HG03439 (cell line): ENCODE data around the gene TRDN.

Experiments used
- ATAC-seq: cut with Tn5 transposase; IDR thresholded peaks from one replicate; pipeline ENCODE4 v1.9.1; 2021; ENCODE audit warnings: mild to moderate bottlenecking, moderate library complexity; ENCODE audit not compliant: unreplicated experiment

Gene TRDN, protein sequence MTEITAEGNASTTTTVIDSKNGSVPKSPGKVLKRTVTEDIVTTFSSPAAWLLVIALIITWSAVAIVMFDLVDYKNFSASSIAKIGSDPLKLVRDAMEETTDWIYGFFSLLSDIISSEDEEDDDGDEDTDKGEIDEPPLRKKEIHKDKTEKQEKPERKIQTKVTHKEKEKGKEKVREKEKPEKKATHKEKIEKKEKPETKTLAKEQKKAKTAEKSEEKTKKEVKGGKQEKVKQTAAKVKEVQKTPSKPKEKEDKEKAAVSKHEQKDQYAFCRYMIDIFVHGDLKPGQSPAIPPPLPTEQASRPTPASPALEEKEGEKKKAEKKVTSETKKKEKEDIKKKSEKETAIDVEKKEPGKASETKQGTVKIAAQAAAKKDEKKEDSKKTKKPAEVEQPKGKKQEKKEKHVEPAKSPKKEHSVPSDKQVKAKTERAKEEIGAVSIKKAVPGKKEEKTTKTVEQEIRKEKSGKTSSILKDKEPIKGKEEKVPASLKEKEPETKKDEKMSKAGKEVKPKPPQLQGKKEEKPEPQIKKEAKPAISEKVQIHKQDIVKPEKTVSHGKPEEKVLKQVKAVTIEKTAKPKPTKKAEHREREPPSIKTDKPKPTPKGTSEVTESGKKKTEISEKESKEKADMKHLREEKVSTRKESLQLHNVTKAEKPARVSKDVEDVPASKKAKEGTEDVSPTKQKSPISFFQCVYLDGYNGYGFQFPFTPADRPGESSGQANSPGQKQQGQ

GRCh38 chr6:123636782-123637181 is at the start of gene TRDN:
Gene TRDN, minus strand, starts transcription at chr6:123636950. Its CDS starts 175 bp downstream, at chr6:123636775.
- ATAC-seq: no peak

DNA sequence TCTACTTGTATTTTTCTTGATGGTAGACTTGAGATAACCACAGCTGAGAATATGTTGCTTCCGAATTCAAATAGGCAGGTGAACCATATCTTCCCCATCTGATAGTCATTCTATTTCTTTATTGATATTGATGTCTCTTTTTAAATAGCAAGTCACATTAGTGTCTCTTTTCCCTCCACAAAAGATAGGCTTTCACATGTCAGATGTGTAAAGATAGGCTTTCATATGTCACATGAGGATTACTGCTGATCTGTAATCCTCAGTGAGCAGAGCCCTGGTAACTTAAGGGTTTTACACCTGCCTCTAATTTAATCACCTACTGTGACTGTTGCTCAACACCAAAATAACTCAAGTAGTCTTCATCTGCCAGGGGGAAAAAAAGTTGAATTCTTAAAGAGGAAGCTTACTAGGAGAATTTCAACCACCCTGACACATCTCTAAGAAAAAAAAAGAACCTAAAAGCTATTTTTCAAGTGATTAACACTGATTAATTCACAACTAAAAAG is 45.3 kb upstream of the TRDN start:
- ATAC-seq: no peak

GRCh38 chr6:123677897-123678296 is 41.1 kb upstream of the TRDN start:
- no peak for ATAC-seq

DNA sequence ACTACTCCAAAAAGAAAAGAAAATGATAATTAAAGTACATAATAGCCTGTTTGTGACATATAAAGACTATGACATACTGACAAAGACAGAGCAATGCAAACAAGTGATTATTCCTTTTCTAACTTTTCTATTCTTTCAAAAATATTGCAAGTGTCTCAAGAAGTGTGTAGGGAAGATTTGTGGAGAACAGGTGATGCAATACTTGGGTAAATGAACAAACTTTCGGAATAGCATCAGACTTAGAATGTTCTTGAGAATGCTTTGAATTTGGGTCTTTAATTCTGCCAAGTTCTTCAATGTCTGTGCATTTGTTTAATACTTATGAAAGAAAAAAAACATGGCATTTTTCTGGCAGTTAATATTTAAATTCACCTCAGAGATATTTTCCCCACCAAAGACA is 40.0 kb upstream of the TRDN start:
- no peak for ATAC-seq

GRCh38 chr6:123668965-123669591 is 32.3 kb upstream of the TRDN start:
- no peak for ATAC-seq

- ATAC-seq: no peak
Observed at GRCh38 chr6:123668063-123668462, 31.3 kb upstream of the TRDN start.

- ATAC-seq: no peak
Observed at GRCh38 chr6:123663436-123663835, 26.7 kb upstream of the TRDN start.

DNA sequence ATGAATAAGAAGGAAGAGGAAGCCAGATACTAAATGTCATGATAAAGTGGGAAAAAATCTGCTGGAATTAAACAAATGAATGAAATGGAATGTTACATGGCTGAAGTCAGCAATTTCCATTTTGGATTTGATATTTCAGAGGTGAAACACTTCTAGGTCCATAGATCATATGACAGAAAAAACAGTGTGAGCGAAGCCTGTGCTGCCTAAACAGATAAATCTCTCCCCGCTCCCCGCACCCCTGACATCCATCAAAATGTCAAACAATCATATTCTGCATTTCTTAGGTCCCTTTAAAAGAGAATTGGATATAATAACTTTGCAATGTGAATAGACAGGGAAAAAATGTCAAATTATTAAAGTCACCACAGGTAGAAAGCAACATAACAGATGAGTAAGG is 26.0 kb upstream of the TRDN start:
- ATAC-seq: no peak

DNA sequence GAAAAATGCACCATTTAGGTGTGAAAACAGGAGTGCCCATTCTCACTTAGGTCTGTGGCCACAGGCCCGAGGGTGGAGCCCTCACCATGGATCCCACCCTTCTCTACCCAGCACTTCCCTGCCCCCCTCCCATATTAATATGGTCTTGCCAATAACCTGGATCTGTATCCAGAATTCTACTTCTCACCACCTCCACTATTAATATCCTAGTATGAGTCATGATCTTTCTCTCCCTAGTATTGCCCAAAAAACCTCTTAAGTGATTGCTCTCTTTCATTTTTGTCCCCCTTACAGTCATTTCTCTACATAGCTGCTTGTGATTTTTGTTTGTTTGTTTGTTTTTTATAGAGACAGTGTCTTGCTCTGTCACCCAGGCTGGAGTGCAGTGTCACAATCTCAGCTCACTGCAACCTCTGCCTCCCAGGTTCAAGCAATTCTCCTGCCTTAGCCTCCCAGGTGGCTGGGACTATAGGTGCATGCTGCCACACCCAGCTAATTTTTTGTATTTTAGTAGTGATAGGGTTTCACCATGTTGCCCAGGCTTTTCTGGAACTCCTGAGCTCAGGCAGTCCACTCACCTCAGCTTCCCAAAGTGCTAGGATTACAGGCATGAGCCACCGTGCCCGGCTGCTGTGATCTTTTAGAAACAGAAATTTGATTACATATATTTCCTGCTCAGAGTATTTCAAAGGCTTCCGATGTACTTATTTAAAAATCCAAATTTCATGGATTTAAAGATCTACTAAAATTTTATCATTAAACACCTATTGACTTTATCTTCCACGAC is 24.5 kb upstream of the TRDN start:
- ATAC-seq: no peak

- no peak for ATAC-seq
Observed at GRCh38 chr6:123659960-123660748, 23.4 kb upstream of the TRDN start.

DNA sequence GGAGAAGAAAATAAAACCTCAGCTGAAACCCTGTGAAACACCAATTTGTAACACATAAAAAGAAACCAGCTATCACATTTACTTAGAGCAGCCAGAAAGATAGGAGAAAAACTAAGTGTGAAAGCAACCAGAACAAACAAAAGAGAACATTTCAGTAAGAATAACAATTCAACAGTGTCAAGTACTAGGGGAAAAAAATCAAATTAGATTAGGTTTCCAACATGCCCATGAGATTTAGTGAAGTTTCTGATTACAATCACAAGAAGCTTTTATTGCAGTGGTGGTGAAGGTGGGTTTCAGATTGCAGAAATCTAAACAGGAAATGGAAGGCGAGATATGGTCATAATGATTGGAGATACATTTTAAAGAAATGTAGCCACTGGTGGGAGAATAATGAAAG is 22.1 kb upstream of the TRDN start:
- ATAC-seq: no peak

GRCh38 chr6:123655521-123656306 is 19.0 kb upstream of the TRDN start:
- peak; percentile 76 for ATAC-seq

GRCh38 chr6:123648723-123649122 is 12.0 kb upstream of the TRDN start:
- no peak for ATAC-seq

GRCh38 chr6:123648020-123648580 is 11.3 kb upstream of the TRDN start:
- ATAC-seq: no peak

- ATAC-seq: no peak
Observed at GRCh38 chr6:123641497-123641896, 4.7 kb upstream of the TRDN start.

- no peak for ATAC-seq
Observed at GRCh38 chr6:123640567-123641187, 3.9 kb upstream of the TRDN start.

GRCh38 chr6:123638865-123639264 is 2.1 kb upstream of the TRDN start:
- ATAC-seq: no peak

GRCh38 chr6:123636282-123636681 is 468 bp downstream of the TRDN start:
- ATAC-seq: no peak
